Measurements from ENCODE around the gene SLC25A4. TPM values are rescaled to one million over a fixed set of nuclear protein-coding genes. Genes with fewer than 3 reads are reported as not detected.
"Not testable (repeated sequence)": the region's sequence is repeated elsewhere in the genome, so short reads cannot be mapped to it uniquely, and the experiment has no call there.

SLC25A4 gene
- total and polyA plus RNA-seq, 8 donors, result 11.3 to 57.3 (median 16.0) TPM

GRCh38 chr4:185112104-185112503 is 31.0 kb upstream of the SLC25A4 start:
- Histone ChIP-seq H3K4me1 (peaks cover 0 to 13% of the 10 kb centered on the region in 2 donors), H3K36me3 (no peaks in the 10 kb centered on the region), H3K9me3 (no peaks in the 10 kb centered on the region), H3K4me3 (no peak overlapping the region), H3K27me3 (no peaks in the 10 kb centered on the region), H3K27ac (peak overlapping the region in 1 of 2 donors; percentile 70)
- ATAC-seq (peak; percentile 91), DNase-seq (peak in 1 of 4 donors; percentile 37)
- no peak for TF ChIP-seq CTCF (IDR thresholded peaks at IDR 0.05)
- intact Hi-C loops (cut with DNase I), result no loop called here

GRCh38 chr4:185113340-185113739 is 29.7 kb upstream of the SLC25A4 start:
- TF ChIP-seq CTCF (IDR thresholded peaks at IDR 0.05), result no peak
- Histone ChIP-seq H3K27ac (no peak overlapping the region), H3K36me3 (no peaks in the 10 kb centered on the region), H3K4me3 (no peak overlapping the region), H3K4me1 (peaks cover 0 to 13% of the 10 kb centered on the region in 2 donors), H3K9me3 (no peaks in the 10 kb centered on the region), H3K27me3 (no peaks in the 10 kb centered on the region)
- ATAC-seq, result no peak
- DNase-seq, result no peak
- intact Hi-C loops (cut with DNase I), result no loop called here

- Histone ChIP-seq H3K9me3 (no peaks in the 10 kb centered on the region), H3K27ac (no peak overlapping the region), H3K4me1 (peaks cover 0 to 13% of the 10 kb centered on the region in 2 donors), H3K4me3 (no peak overlapping the region), H3K27me3 (peaks cover 0 to 4% of the 10 kb centered on the region in 2 donors), H3K36me3 (no peaks in the 10 kb centered on the region)
- DNase-seq (peak in 2 of 4 donors; percentile 51 to 90), ATAC-seq (peak; percentile 61)
- intact Hi-C loops (cut with DNase I), result no loop called here
- no peak for TF ChIP-seq CTCF (IDR thresholded peaks at IDR 0.05)
Observed at GRCh38 chr4:185115827-185116232, 27.2 kb upstream of the SLC25A4 start.

GRCh38 chr4:185117300-185117934 is 25.6 kb upstream of the SLC25A4 start:
- TF ChIP-seq CTCF (IDR thresholded peaks at IDR 0.05), result no peak
- DNase-seq (no peak), ATAC-seq (no peak)
- H3K9me3 ChIP-seq, result no peaks in the 10 kb centered on the region
- H3K4me3 ChIP-seq, result no peak overlapping the region
- H3K36me3 ChIP-seq, result no peaks in the 10 kb centered on the region
- H3K27me3 ChIP-seq, result peaks cover 0 to 7% of the 10 kb centered on the region in 2 donors
- peaks cover 0 to 6% of the 10 kb centered on the region in 2 donors for H3K4me1 ChIP-seq
- no peak overlapping the region for H3K27ac ChIP-seq
- intact Hi-C loops (cut with DNase I), result no loop called here

GRCh38 chr4:185118876-185119275 is 24.2 kb upstream of the SLC25A4 start:
- Histone ChIP-seq H3K4me1 (no peaks in the 10 kb centered on the region), H3K27ac (no peak overlapping the region), H3K27me3 (peaks cover 0 to 7% of the 10 kb centered on the region in 2 donors), H3K4me3 (no peak overlapping the region), H3K9me3 (no peaks in the 10 kb centered on the region), H3K36me3 (no peaks in the 10 kb centered on the region)
- DNase-seq (no peak), ATAC-seq (no peak)
- intact Hi-C loops (cut with DNase I), result no loop called here
- no peak for TF ChIP-seq CTCF (IDR thresholded peaks at IDR 0.05)

GRCh38 chr4:185119467-185119866 is 23.6 kb upstream of the SLC25A4 start:
- H3K4me3 ChIP-seq; H3K4me1 ChIP-seq; intact Hi-C loops (cut with DNase I); H3K9me3 ChIP-seq; H3K27me3 ChIP-seq; H3K27ac ChIP-seq; H3K36me3 ChIP-seq; DNase-seq; ATAC-seq: not testable (repeated sequence)
